ENCODE data around the gene AHI1.

AHI1 gene

GRCh38 chr6:135311446-135312200 lies 185.9 kb downstream of the AHI1 start:
- ChIA-PET POLR2A (no interaction called here), CTCF (interaction anchor here (0.7 to 0.9 kb wide), 2 partner anchors 61 to 371 kb away, joined by 3 to 4 read pairs; no protein-coding TSS in a partner anchor)
- TF ChIP-seq PRDM4 (tag by site-specific recombination; IDR thresholded peaks at IDR 0.05) (no peak), ZNF423 (tag by site-specific recombination; IDR thresholded peaks at IDR 0.05) (no peak), PRDM6 (tag by site-specific recombination; IDR thresholded peaks at IDR 0.05) (no peak), TSHZ1 (tag by site-specific recombination; IDR thresholded peaks at IDR 0.05; ENCODE audit: borderline replicate concordance) (no peak), ZNF558 (tag by site-specific recombination; IDR thresholded peaks at IDR 0.05) (no peak), ZNF16 (tag by site-specific recombination; IDR thresholded peaks at IDR 0.05; ENCODE audit: low read depth) (no peak)
- no peaks in the 10 kb centered on the region for H3K9me3 ChIP-seq (ENCODE audit: control insufficient read depth, insufficient read depth, low read depth, low read length)
- no peak overlapping the region for H3K27ac ChIP-seq (ENCODE audit: extremely low read depth, low read depth, low read length)
- H3K4me3 ChIP-seq (ENCODE audit: low read depth, low read length), result no peak overlapping the region
- H3K36me3 ChIP-seq (ENCODE audit: control insufficient read depth in 2 of 2, insufficient read depth in 1 of 2, low read length in 2 of 2), result no peaks in the 10 kb centered on the region; a peak in 1 of 3 replicates
- no peaks in the 10 kb centered on the region for H3K4me1 ChIP-seq (ENCODE audit: control insufficient read depth, insufficient read depth, low read length)

GRCh38 chr6:135310291-135310690 lies 187.2 kb downstream of the AHI1 start:
- H3K4me1 ChIP-seq (ENCODE audit: control insufficient read depth, insufficient read depth, low read length), result no peaks in the 10 kb centered on the region
- CTCF ChIA-PET, result no interaction called here
- H3K9me3 ChIP-seq (ENCODE audit: control insufficient read depth, insufficient read depth, low read depth, low read length), result no peaks in the 10 kb centered on the region
- no peak overlapping the region for H3K27ac ChIP-seq (ENCODE audit: extremely low read depth, low read depth, low read length)
- H3K36me3 ChIP-seq (ENCODE audit: control insufficient read depth in 2 of 2, insufficient read depth in 1 of 2, low read length in 2 of 2), result no peaks in the 10 kb centered on the region; a peak in 1 of 3 replicates
- no peak overlapping the region for H3K4me3 ChIP-seq (ENCODE audit: low read depth, low read length)
- POLR2A ChIA-PET, result no interaction called here
- TF ChIP-seq ZNF248 (tag by site-specific recombination; IDR thresholded peaks at IDR 0.05) (no peak), ZNF580 (tag by site-specific recombination; IDR thresholded peaks at IDR 0.05) (no peak), PRDM2 (tag by site-specific recombination; IDR thresholded peaks at IDR 0.05; ENCODE audit: borderline replicate concordance) (no peak), GLI2 (tag by site-specific recombination; IDR thresholded peaks at IDR 0.05; ENCODE audit: borderline replicate concordance, low read depth) (no peak), KLF7 (tag by site-specific recombination; IDR thresholded peaks at IDR 0.05; ENCODE audit: borderline replicate concordance) (no peak), ZNF645 (tag by site-specific recombination; IDR thresholded peaks at IDR 0.05) (no peak), ZBTB48 (tag by site-specific recombination; IDR thresholded peaks at IDR 0.05) (no peak), ZNF24 (tag by site-specific recombination; IDR thresholded peaks at IDR 0.05) (no peak)

Data from HEK293 (cell line).